Large intestine (tissue), 3 donors: ENCODE results near the gene NCOA7. TPM values are rescaled to one million over a fixed set of nuclear protein-coding genes. Genes with fewer than 3 reads are reported as not detected.
"Not testable (repeated sequence)": the region's sequence is repeated elsewhere in the genome, so short reads cannot be mapped to it uniquely, and the experiment has no call there.

Experiments
- DNase-seq, 2 donors: peaks; one replicate each; pipeline versions ENCODE4 v3.0.0 to v3.0.0-alpha.2; 2013
- H3K27ac ChIP-seq: one replicate; pipeline ENCODE4 v1.5.1; 2013; ENCODE audit warnings: low read length
- H3K27me3 ChIP-seq: 2 replicates; pipeline ENCODE4 v1.6.1; 2013; ENCODE audit warnings: low read length; ENCODE audit not compliant: control insufficient read depth, insufficient read depth
- H3K36me3 ChIP-seq: 2 replicates; pipeline ENCODE4 v1.6.1; 2013; ENCODE audit warnings: low read length; ENCODE audit not compliant: control insufficient read depth, insufficient read depth
- H3K4me1 ChIP-seq: one replicate; pipeline ENCODE4 v1.6.1; 2013; ENCODE audit warnings: low read length; ENCODE audit not compliant: control insufficient read depth, insufficient read depth
- H3K4me3 ChIP-seq: one replicate; pipeline ENCODE4 v1.5.1; 2013; ENCODE audit warnings: low read length
- H3K9me3 ChIP-seq: one replicate; pipeline ENCODE4 v1.6.1; 2013; ENCODE audit warnings: mild to moderate bottlenecking, low read depth, low read length, moderate library complexity; ENCODE audit not compliant: control insufficient read depth
- WGBS: methylation state at CpG from one replicate; pipeline ENCODE4 v1.1.5; 2013; ENCODE audit warnings: low lambda C conversion rate; ENCODE audit not compliant: insufficient coverage; 5-methylcytosine and 5-hydroxymethylcytosine counted together
- polyA plus RNA-seq: library from polyadenylated mRNA; unstranded; fragments of 120-200 nt; gene quantifications from one replicate; pipeline ENCODE4 v1.2.1, GENCODE V29; 2013

NCOA7 gene
- polyA plus RNA-seq, 1 donor, result 78.7 TPM

GRCh38 chr6:125947615-125948014 is 156.9 kb downstream of the NCOA7 start:
- no peaks in the 10 kb centered on the region for H3K27me3 ChIP-seq
- H3K4me1 ChIP-seq, result peaks cover 46% of the 10 kb centered on the region
- H3K9me3 ChIP-seq, result no peaks in the 10 kb centered on the region
- DNase-seq, result no peak
- H3K4me3 ChIP-seq, result no peak overlapping the region
- no peaks in the 10 kb centered on the region for H3K36me3 ChIP-seq
- H3K27ac ChIP-seq, result peak overlapping the region; percentile 81
- WGBS, result 100% methylated on average over 1 of the region's 2 CpGs

DNA sequence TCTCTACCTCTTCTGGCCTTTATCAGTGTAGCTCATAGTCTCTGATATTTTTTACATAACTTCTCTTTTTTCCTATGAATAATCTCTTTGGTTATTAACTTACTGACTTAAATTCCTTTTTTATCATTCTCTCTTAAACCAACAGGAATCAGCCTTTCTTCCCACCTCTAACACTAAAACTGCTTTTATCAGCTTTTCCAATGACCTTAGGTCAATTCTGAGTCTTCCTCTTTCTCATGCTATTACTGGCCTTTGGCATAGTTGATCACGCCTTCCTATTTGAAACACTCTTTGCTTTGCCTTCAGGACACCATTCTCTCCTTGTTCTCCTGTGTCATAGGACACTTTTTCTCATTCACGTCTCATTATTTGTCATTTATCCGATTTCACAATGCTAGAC is 157.7 kb downstream of the NCOA7 start:
- Histone ChIP-seq H3K4me1 (peaks cover 42% of the 10 kb centered on the region), H3K9me3 (no peaks in the 10 kb centered on the region), H3K27ac (peak overlapping the region; percentile 81), H3K4me3 (no peak overlapping the region), H3K36me3 (no peaks in the 10 kb centered on the region), H3K27me3 (no peaks in the 10 kb centered on the region)
- DNase-seq, result peak; percentile 32 to 68
- 17% methylated on average over 1 of the region's 3 CpGs for WGBS

GRCh38 chr6:125949069-125949468 is 158.3 kb downstream of the NCOA7 start:
- peak in 1 of 2 donors; percentile 18 for DNase-seq
- WGBS, result no CpG with 5 or more reads among the region's 2 CpGs
- no peak overlapping the region for H3K4me3 ChIP-seq
- peak overlapping the region; percentile 81 for H3K27ac ChIP-seq
- peaks cover 36% of the 10 kb centered on the region for H3K4me1 ChIP-seq
- no peaks in the 10 kb centered on the region for H3K36me3 ChIP-seq
- H3K9me3 ChIP-seq, result no peaks in the 10 kb centered on the region
- no peaks in the 10 kb centered on the region for H3K27me3 ChIP-seq

GRCh38 chr6:125950293-125950692 is 159.5 kb downstream of the NCOA7 start:
- Histone ChIP-seq H3K27ac (no peak overlapping the region), H3K9me3 (no peaks in the 10 kb centered on the region), H3K36me3 (no peaks in the 10 kb centered on the region), H3K4me1 (peaks cover 33% of the 10 kb centered on the region), H3K27me3 (no peaks in the 10 kb centered on the region), H3K4me3 (no peak overlapping the region)
- 85% methylated on average over 2 of the region's 6 CpGs for WGBS
- DNase-seq, result no peak

GRCh38 chr6:125950716-125951115 is 160.0 kb downstream of the NCOA7 start:
- not testable (repeated sequence) for H3K27me3 ChIP-seq, H3K9me3 ChIP-seq, DNase-seq, H3K4me3 ChIP-seq, H3K36me3 ChIP-seq, H3K27ac ChIP-seq
- WGBS, result 100% methylated on average over 1 of the region's 6 CpGs
- H3K4me1 ChIP-seq, result peaks cover 29% of the 10 kb centered on the region

DNA sequence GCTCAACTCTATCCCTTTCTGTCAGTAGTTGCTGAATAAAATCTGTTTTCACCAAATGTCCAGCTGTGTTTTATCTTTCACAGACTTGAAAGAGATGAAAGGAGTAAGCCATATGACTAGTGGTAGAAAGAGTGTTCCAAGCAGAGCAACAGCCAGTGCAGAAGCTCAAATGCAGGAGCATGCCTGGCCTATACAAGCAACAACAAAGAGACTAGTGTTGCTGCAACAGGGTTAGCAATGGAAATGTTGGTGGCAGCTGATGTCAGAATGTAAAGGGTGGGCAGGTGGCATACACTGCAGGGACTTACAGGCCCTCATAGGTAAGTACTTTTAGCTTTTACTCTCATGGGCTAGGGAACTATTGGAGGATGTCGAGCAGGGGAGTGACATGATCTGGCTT is 160.6 kb downstream of the NCOA7 start:
- no peaks in the 10 kb centered on the region for H3K27me3 ChIP-seq
- no peaks in the 10 kb centered on the region for H3K36me3 ChIP-seq
- H3K4me3 ChIP-seq, result no peak overlapping the region
- no peak for DNase-seq
- no peak overlapping the region for H3K27ac ChIP-seq
- peaks cover 23% of the 10 kb centered on the region for H3K4me1 ChIP-seq
- WGBS, result no CpG with 5 or more reads among the region's 1 CpG
- H3K9me3 ChIP-seq, result no peaks in the 10 kb centered on the region

- Histone ChIP-seq H3K27me3 (no peaks in the 10 kb centered on the region), H3K4me1 (peaks cover 10% of the 10 kb centered on the region), H3K27ac (no peak overlapping the region), H3K9me3 (no peaks in the 10 kb centered on the region), H3K4me3 (no peak overlapping the region), H3K36me3 (no peaks in the 10 kb centered on the region)
- peak in 1 of 2 donors; percentile 29 for DNase-seq
- no CpG with 5 or more reads among the region's 7 CpGs for WGBS
Measured at GRCh38 chr6:125952764-125953501, 162.2 kb downstream of the NCOA7 start.

GRCh38 chr6:125953502-125953875 is 162.7 kb downstream of the NCOA7 start:
- Histone ChIP-seq H3K4me1 (peaks cover 7% of the 10 kb centered on the region), H3K9me3 (no peaks in the 10 kb centered on the region), H3K36me3 (no peaks in the 10 kb centered on the region), H3K27me3 (no peaks in the 10 kb centered on the region), H3K4me3 (no peak overlapping the region), H3K27ac (no peak overlapping the region)
- no CpG with 5 or more reads among the region's 11 CpGs for WGBS
- DNase-seq, result peak in 1 of 2 donors; percentile 39

DNA sequence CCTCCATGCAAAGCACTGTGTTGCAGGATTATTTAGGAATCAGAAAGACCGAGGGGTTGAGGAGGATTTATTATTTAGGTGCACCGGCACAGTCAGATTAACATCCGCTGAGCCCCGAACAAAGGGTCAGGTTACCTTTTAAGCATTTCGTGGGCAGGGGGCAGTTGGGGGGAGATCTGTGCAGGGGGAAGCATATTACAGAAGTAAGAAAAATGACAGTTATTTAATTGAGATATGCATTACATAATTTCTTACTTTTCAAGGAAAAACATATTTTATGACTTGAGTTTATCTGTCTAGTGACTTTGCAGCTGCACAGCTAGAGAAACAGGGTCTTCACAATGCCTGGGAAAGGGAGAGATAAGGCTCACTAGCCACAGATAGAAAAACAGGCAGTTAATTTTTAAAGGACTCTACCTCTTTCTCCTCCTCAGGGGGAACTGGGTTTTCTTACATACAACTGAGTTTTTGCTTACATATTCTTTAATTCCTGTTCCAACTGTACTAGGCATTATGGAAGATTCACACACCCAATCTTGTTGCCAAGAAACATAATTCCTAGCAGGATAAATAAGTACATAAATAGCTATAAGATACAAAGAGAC is 164.1 kb downstream of the NCOA7 start:
- no peaks in the 10 kb centered on the region for H3K36me3 ChIP-seq
- no peak overlapping the region for H3K4me3 ChIP-seq
- no CpG with 5 or more reads among the region's 5 CpGs for WGBS

GRCh38 chr6:125955973-125956372 is 165.2 kb downstream of the NCOA7 start:
- no peaks in the 10 kb centered on the region for H3K4me1 ChIP-seq
- no peak for DNase-seq
- 20% methylated on average over 2 of the region's 5 CpGs for WGBS
- H3K4me3 ChIP-seq, result peak overlapping the region; percentile 80
- H3K9me3 ChIP-seq, result no peaks in the 10 kb centered on the region
- H3K36me3 ChIP-seq, result no peaks in the 10 kb centered on the region
- H3K27me3 ChIP-seq, result no peaks in the 10 kb centered on the region
- H3K27ac ChIP-seq, result peak overlapping the region; percentile 73

More for the DNA sequence above, 164.1 kb downstream of the NCOA7 start:
- no peak overlapping the region for H3K27ac ChIP-seq
- H3K27me3 ChIP-seq, result no peaks in the 10 kb centered on the region
- no peaks in the 10 kb centered on the region for H3K4me1 ChIP-seq
- H3K9me3 ChIP-seq, result no peaks in the 10 kb centered on the region
- no peak for DNase-seq
